Measurements from ENCODE around the gene IDUA. TPM values are rescaled to one million over a fixed set of nuclear protein-coding genes. Genes with fewer than 3 reads are reported as not detected.

The IDUA gene
- total RNA-seq, 4 donors from 2014 or later = 11.0 to 33.1 (median 19.7) TPM

GRCh38 chr4:950136-951020 lies 36.5 kb upstream of the IDUA start:
- no peaks in the 10 kb centered on the region for H3K9me3 ChIP-seq
- H3K27ac ChIP-seq = no peak overlapping the region
- DNase-seq (ENCODE audit: low spot score in 2 of 2) = no peak
- H3K4me1 ChIP-seq = no peaks in the 10 kb centered on the region
- no peaks in the 10 kb centered on the region for H3K27me3 ChIP-seq
- H3K36me3 ChIP-seq = peaks cover 37% of the 10 kb centered on the region
- TF ChIP-seq POLR2A (IDR thresholded peaks at IDR 0.05) (no peak), POLR2AphosphoS5 (IDR thresholded peaks at IDR 0.05) (no peak), CTCF (IDR thresholded peaks at IDR 0.05) (no peak), EP300 (IDR thresholded peaks at IDR 0.05) (no peak)
- no peak overlapping the region for H3K4me3 ChIP-seq
- 82% methylated on average over 20 of the region's 30 CpGs for WGBS

GRCh38 chr4:951186-951585 lies 35.7 kb upstream of the IDUA start:
- Histone ChIP-seq H3K4me3 (no peak overlapping the region), H3K27ac (no peak overlapping the region), H3K36me3 (peaks cover 43% of the 10 kb centered on the region), H3K27me3 (no peaks in the 10 kb centered on the region), H3K9me3 (no peaks in the 10 kb centered on the region), H3K4me1 (no peaks in the 10 kb centered on the region)
- TF ChIP-seq POLR2AphosphoS5 (IDR thresholded peaks at IDR 0.05) (no peak), POLR2A (IDR thresholded peaks at IDR 0.05) (no peak), CTCF (IDR thresholded peaks at IDR 0.05) (no peak), EP300 (IDR thresholded peaks at IDR 0.05) (no peak)
- WGBS = 92% methylated on average over 6 of the region's 7 CpGs
- no peak for DNase-seq (ENCODE audit: low spot score in 2 of 2)

- Histone ChIP-seq H3K4me3 (no peak overlapping the region), H3K27ac (no peak overlapping the region), H3K36me3 (peaks cover 48% of the 10 kb centered on the region), H3K9me3 (no peaks in the 10 kb centered on the region), H3K4me1 (no peaks in the 10 kb centered on the region), H3K27me3 (no peaks in the 10 kb centered on the region)
- TF ChIP-seq CTCF (IDR thresholded peaks at IDR 0.05) (no peak), EP300 (IDR thresholded peaks at IDR 0.05) (no peak), POLR2AphosphoS5 (IDR thresholded peaks at IDR 0.05) (no peak), POLR2A (IDR thresholded peaks at IDR 0.05) (no peak)
- no peak for DNase-seq (ENCODE audit: low spot score in 2 of 2)
- WGBS = 78% methylated on average over 11 of the region's 23 CpGs
These were observed 35.0 kb upstream of the IDUA start for GRCh38 chr4:951594-952468.

- Histone ChIP-seq H3K27me3 (no peaks in the 10 kb centered on the region), H3K4me1 (no peaks in the 10 kb centered on the region), H3K27ac (no peak overlapping the region), H3K36me3 (peaks cover 58% of the 10 kb centered on the region), H3K4me3 (no peak overlapping the region), H3K9me3 (no peaks in the 10 kb centered on the region)
- WGBS = 94% methylated on average over 22 of the region's 28 CpGs
- no peak for DNase-seq (ENCODE audit: low spot score in 2 of 2)
- TF ChIP-seq EP300 (IDR thresholded peaks at IDR 0.05) (no peak), POLR2AphosphoS5 (IDR thresholded peaks at IDR 0.05) (no peak), POLR2A (IDR thresholded peaks at IDR 0.05) (no peak), CTCF (IDR thresholded peaks at IDR 0.05) (no peak)
These were observed 33.8 kb upstream of the IDUA start for GRCh38 chr4:952881-953573.
